Activated CD4-positive, alpha-beta T cell treated with anti-CD3 and anti-CD28 coated beads, Interleukin-2, Interleukin-4, amounts not matched to agents 100 ng/mL and 50 ng/mL, durations not matched to agents 16 hours and 8 hours (primary cell): Measurements from ENCODE around the gene RIPOR1.

Experiments used
- DNase-seq: peaks from one replicate; pipeline ENCODE4 v3.0.0-alpha.2; 2020; ENCODE audit warnings: low spot score

RIPOR1 gene

DNA sequence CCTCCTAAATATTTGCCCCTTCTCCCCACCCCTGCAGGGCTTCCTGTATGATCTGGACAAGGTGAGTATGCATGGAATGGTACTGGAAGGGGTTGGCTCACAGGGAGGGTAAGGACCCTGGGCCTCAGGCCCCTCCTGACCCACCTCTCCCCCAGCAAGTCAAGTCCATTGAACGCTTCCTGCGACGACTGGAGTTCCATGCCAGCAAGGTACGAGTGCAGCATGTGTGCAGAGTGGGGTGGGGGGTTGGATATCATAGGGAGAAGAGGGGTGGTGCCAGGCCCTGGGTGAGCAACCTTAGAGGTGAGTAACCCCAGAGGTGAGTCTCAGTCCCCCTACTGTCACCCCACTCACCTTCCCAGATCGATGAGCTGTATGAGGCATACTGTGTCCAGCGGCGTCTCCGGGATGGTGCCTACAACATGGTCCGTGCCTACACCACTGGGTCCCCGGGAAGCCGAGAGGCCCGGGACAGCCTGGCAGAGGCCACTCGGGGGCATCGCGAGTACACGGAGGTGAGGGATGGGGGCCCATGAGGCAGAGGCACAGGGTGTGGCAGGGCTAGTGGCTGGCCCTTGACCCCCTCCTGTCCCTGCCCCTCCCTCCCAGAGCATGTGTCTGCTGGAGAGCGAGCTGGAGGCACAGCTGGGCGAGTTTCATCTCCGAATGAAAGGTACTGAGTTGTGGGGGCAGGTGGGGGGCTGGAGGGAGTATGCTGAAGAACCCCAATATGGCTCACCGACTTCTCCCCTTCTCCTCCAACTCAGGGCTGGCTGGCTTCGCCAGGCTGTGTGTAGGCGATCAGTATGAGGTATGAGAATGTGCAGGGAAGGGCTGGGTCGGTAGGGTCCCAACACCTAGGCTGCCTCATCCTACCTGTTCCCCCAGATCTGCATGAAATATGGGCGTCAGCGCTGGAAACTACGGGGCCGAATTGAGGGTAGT is 11.3 kb downstream of the RIPOR1 start:
- DNase-seq = no peak

DNA sequence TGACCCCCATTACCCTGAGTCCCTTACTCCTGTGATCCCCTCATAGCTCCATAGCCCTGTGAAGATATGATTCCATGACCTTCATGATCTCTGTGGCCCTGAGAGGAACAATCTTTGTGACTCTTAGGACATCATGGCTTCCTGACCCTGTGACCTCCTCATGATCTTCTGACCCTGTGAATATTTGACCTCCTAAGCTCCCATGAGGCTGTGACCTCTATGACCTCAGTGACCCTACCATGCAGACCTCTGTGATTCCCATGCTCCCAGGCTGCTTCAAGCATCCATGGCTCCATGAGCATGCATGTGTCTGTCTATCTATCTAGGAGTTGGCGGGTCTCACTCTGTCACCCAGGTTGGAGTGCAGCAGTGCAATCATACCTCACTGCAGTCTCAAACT is 12.1 kb downstream of the RIPOR1 start:
- no peak for DNase-seq

DNA sequence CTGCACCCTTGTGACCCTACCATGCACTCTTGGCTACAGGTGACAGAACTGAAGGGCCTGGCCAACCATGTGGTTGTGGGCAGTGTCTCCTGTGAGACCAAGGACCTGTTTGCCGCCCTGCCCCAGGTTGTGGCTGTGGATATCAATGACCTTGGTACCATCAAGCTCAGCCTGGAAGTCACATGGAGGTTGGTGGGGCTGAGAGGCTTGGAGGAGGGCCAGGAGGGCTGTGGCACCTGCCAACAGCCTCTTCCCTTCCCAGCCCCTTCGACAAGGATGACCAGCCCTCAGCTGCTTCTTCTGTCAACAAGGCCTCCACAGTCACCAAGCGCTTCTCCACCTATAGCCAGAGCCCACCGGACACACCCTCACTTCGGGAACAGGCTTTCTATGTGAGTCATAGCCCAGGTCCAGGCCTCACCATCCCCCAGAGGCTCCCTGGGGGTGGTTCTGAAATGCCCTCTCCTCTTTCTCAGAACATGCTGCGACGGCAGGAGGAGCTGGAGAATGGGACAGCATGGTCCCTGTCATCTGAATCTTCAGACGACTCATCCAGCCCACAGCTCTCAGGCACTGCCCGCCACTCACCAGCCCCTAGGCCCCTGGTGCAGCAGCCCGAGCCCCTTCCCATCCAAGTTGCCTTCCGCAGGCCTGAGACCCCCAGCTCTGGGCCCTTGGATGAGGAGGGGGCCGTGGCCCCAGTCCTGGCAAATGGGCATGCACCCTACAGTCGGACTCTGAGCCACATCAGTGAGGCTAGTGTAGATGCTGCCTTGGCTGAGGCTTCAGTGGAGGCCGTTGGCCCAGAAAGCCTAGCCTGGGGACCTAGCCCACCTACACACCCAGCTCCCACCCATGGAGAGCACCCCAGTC is 13.0 kb downstream of the RIPOR1 start:
- DNase-seq = no peak

DNA sequence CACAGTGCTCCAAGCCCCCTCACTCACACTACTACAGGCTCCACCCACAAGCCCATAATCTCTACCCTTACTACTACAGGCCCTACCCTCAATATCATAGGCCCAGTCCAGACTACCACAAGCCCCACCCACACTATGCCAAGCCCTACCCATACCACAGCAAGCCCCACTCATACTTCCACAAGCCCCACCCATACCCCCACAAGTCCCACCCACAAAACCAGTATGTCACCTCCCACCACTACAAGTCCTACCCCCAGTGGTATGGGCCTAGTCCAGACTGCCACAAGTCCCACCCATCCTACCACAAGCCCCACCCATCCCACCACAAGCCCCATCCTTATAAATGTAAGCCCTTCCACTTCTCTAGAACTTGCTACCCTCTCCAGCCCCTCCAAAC is 13.8 kb downstream of the RIPOR1 start:
- peak; percentile 72 for DNase-seq

DNA sequence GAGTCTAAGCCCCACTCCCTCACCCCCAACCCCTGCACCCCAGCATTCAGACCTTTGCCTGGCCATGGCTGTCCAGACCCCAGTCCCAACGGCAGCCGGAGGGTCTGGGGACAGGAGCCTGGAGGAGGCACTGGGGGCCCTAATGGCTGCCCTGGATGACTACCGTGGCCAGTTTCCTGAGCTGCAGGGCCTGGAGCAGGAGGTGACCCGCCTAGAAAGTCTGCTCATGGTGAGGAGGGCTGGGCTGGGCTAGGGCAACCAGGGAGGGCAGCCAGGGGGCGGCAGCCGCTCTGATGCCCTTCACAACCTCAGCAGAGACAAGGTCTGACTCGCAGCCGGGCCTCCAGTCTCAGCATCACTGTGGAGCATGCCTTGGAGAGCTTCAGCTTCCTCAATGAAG is 14.4 kb downstream of the RIPOR1 start:
- DNase-seq = no peak

DNA sequence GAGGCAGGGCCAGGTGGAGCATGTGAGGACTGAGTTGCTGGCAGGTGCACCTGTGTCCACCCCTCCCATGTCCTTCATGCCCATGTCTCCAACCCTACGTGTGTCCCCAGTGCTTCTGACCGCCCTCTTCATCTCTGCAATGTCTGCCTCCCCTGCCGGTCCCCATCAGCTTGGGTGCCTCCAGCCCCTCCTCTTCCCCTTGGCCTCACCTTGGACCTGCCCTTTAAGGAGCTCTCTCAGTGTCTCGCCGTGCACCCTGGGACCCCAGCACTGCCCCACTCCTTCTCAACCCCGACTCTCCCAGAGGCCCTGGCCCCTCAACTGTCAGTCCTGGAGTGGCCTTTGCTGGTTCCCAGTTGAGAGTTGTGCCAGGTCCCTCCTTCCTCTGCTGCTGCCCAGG is 15.0 kb downstream of the RIPOR1 start:
- DNase-seq = no peak

DNA sequence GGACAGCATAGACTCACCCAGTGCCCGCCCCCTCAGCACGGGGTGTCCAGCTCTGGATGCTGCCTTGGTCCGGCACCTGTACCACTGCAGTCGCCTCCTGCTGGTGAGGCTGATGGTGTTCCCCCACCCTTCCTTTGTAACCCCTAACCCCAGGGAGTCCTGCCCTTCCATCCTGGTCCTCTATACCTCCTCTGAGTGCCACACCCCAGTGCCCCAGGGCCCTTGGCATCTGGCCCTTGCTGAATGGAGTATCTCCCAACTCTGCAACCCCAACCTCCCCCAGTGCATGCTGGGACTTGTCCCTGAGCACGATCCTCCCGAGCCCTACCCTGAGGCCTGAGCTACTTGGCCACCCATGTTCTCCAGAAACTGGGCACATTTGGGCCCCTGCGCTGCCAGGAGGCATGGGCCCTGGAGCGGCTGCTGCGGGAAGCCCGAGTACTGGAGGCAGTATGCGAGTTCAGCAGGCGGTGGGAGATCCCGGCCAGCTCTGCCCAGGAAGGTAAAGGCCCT is 15.8 kb downstream of the RIPOR1 start:
- DNase-seq = no peak

DNA sequence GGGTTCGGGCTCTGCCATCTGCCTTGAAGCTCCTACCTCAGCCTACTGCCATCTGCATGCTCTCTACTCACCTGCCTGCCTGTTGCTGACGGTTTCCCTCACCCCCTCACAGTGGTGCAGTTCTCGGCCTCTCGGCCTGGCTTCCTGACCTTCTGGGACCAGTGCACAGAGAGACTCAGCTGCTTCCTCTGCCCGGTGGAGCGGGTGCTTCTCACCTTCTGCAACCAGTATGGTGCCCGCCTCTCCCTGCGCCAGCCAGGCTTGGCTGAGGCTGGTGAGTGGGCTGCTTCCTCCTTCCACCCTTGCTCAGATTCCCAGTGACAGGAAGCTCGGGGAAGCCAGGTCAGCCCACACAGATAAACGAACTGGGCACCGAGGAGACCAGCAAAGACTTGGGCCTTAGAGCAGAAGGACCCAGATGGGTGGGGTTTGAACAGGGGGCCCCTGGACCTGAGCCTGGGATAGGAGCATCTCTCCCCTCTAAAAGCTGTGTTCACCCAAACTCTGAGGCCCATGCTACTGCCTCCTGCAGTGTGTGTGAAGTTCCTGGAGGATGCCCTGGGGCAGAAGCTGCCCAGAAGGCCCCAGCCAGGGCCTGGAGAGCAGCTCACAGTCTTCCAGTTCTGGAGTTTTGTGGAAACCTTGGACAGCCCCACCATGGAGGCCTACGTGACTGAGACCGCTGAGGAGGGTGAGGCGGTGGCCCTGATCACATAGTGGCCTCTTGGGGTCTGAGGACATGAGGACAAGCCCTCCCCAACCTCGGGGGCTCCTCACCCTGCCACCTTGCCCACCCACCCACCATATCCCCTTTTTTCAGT is 16.4 kb downstream of the RIPOR1 start:
- no peak for DNase-seq

DNA sequence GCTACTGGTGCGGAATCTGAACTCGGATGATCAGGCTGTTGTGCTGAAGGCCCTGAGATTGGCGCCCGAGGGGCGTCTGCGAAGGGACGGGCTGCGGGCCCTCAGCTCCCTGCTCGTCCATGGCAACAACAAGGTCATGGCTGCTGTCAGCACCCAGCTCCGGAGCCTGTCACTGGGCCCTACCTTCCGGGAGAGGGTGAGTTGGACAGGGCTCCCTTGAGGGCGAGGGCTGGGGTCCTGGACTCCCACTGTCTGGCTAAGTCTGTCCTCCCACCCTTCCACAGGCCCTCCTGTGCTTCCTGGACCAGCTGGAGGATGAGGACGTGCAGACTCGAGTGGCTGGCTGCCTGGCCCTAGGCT is 17.0 kb downstream of the RIPOR1 start:
- no peak for DNase-seq

DNA sequence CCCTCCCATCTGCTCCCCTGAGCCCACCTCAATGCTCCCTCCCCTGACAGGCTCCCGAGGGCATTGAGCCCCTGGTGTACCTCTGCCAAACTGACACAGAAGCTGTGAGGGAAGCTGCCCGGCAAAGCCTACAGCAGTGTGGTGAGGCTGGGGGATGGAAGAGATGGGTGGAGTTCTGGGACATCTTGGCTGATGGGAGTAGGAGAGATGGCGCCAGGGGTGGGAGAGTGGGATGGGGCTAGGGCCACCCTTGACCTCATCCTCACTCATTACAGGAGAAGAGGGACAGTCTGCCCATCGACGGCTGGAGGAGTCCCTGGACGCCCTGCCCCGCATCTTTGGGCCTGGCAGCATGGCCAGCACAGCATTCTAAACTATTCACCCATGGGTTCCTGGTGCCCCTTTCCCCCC is 17.5 kb downstream of the RIPOR1 start:
- DNase-seq = no peak

DNA sequence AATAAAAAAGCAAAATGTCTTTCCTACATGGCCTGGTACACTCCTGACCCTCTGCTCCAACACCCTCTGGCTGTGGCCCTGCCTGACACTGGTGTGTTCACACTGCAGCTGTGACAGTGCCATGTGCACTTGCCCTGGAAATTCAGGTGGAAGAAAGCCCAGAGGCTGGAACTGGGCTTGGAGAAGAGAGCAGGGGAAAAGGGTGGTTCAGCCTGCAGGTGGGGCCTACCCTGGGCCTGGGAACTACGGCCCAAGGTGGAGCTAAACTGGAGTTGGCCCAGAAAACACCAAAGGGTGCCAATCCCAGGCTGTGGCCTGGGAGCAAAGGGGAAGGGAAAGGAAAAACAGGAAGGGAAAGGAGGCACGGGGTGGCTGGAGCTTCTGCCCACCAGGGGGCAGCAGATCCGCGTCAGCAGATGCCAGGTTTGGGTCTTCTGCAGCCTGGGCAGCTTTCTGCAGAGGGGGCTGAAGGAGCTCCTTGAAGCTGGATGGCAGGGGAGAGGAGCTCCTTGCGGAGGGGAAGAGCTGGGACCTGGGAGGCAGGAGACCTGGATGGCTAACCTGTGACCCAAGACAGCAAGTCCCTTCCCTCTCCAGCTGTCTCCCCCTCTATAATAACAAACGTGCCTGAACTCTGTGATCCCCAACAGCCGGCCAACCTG is 18.3 kb downstream of the RIPOR1 start:
- peak; percentile 77 for DNase-seq

DNA sequence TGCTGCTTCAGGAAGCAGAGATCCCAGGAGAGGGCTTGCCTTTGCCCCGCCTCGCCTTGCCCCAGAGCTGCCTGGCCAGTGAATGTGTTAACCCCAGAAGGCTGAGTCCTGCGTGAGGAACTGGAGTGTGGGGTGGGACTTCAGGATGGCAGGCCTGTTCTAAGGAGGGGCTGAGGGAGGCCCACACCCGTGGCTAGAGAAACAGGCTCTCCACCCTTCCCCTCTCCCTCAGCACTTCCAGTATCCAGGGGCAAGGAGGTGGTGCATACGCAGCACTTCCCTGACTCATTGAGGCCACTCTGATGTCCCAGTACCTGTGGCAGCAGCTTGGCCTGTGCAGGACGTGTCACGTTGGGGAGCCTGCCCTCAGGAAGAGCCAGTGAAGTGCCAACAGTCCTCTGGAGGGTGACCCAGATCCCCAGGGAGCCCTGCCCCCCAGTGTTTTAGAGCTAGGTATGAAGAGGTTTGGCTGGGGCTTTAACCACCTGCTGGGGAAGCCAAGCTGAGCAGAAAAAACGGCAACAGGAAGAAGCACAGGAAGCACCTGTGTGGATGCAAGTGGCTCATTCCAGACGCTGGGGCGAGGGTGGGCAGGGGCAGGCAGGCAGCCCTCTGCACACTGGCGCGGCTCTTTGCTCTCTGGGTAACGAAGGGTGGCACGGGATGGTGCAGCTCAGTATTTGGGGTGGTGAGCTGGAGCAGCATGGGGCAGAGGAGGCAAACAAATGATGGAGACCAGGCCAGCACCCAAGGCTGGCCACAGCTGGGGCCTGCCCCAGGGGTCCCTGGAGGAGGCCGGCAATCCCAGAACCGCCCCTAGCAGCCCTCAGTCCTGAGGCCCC is 19.0 kb downstream of the RIPOR1 start:
- DNase-seq = no peak

DNA sequence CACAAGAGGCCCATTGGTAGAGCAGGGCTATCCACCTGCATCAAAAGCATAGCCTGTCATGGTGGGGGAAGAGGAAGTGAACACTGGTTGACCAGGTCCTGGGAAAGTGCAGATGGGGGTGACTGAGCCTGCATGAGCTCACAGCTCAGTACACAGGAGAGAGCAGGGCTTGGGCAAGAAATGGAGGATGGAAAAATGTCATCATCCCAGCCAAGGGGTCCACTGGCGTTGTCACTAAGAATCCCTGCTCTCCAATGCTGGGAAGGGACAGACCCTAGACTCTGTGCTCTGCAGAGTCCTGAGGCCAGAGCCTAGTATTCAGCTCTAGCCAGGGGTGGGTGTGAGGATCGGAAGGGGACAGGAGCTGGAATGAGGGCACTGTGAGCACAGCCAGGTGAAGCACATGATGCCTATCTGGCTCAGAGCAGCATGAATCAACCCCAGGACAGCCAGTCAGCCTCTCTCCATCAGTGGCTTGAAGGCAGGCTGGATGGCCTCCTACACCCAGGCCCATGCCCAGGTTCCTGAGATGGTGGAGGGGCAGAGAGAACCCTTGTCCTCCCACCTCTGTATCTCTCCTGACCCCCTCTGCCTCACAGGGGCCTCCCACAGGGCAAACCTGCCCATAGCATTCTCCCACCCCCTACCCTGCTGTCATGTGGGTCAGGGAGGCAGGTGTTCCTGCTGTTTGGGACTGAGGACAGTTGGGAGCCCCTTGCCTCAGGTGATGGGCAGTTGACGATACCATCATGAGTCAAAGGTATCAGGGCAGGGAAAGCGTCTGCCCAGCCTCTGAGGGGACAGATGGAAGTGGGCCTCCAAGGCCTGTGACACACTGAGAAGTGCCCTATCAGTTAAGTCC is 19.9 kb downstream of the RIPOR1 start:
- no peak for DNase-seq

DNA sequence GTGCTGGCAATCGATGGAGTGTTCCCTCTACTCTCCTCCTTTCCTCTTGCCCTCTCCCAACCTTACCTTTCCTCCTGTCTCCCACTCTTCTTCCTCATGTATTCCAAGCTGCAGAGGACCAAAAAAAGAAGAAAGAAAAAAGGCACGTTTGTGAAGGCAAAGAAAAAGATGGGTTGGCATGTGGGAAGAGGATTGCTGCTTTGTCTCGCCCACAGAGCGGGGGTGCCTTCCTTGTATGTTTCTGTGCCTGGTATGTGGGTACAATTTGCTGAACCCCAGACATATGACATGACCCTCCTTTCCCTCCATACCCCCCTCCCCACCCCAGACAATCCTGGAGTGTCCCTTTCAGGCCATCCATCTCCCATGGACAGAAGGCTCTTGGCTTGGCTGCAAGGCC is 20.6 kb downstream of the RIPOR1 start:
- DNase-seq = no peak

DNA sequence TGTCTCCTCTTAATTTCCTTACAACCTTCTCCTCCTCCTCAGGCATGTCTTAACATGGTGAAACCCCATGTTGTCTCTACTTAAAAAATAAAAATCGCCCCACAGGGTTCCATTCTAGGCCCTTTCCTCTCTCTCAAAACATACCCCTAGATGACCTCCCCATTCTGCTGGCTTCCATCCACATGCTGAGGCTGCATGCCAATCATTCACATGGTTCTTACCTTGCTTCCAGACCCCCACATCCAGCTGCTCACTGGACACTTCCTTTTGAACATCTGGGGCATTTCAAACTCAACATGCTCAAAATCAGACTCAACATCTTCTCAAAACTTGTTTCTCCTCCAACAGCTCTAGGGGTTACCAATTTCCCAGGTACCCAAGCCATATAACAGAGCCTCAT is 21.3 kb downstream of the RIPOR1 start:
- no peak for DNase-seq

DNA sequence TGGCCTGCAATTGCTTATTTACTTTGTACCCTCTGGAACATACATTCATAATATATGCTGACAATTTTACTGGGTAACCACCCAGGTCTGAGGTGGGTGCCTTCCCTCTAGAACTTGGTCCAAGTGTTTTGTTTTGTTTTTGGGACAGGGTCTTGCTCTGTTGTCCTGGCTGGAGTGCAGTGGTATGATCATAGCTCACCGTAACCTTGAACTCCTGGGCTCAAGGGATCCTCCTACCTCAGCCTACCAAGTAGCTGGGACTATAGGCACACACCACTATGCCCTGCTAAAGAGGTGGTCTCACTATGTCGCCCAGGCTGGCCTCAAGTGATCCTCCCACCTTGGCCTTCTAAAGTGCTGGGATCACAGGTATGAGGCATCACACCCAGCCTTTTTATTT is 22.5 kb downstream of the RIPOR1 start:
- no peak for DNase-seq

DNA sequence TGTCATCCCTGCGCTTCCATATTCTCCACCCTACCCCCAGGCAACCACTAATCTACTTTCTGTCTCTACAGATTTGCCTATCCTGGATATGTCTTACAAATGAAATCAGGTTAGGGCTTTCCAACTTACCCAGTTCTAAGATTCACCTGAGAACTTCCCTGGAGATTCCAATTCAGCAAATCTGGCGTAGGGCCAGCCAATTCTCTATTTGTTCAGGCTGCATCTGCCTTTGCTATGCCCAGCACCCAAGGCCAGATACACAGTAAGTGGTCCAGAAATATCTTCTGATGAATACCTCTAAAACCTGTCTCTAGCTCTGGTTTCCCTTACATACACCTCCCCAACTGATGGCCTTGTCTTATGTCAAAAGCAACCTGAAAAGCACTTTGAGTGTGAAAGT is 23.3 kb downstream of the RIPOR1 start:
- DNase-seq = no peak

DNA sequence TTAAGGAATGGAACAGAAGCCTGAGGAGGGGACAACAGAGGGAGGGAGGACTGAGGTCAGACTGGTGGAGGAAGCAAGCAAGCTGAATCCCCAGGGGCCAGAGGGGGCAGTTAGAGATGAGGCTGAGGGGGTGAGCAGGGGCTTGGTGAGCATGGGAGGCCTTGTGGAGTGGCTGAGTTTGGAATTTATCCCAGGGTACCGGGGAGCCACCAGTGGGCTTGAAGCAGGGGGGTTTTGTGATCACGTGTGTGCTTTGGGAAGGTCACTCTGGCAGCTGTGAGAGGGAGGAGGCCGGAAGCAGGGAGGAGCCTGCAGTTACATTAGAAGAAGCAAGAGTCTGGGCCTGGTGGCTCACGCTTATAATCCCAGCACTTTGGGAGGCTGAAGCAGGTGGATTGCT is 23.8 kb downstream of the RIPOR1 start:
- DNase-seq = no peak

DNA sequence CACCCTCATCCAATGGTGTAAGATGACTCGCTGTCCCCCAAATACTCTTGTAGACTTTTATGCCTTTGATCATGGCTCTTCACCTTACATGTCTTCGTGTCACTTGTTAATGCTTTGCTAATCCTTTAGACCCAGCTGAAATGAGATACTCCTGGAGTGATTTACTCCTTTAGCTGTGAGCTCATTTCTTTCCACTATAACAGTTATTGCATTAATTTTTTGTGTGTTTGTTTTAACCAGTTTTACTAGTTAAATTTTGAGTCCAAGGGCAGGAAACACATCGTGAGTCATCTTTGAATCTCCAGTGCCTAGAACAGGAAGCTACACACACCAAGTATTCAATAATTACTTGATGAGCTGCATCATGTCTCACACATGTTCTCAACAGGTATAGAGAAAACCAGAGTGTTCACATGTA is 27.2 kb downstream of the RIPOR1 start:
- DNase-seq = peak; percentile 80

DNA sequence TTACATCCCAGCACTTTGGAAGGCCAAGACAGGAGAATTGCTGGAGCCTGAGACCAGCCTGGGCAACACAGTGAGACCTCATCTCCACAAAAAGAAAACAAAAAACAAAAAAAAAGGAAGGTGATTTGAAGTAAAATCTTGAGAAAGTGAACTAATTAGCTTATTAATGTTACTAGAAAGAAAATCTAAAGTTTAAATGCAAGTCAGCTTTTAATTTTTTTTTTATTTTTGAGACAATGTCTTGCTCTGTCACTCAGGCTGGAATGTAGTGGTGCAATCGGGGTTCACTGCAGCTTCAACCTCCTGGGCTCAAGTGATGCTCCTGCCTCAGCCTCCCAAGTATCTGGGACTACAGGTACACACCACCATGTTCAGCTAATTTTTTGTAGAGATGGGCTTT is 30.2 kb downstream of the RIPOR1 start:
- DNase-seq = no peak
